NCI-H446 treated with DMSO at 0.1 percent for 48 hours (cell line): ENCODE data around the gene CREB3.

Experiments used
- DNase-seq: peaks from one replicate; lab custom pipeline; 2025; lab: John Stamatoyannopoulos, UW

The CREB3 gene

GRCh38 chr9:35781066-35781465 is 48.6 kb downstream of the CREB3 start:
- DNase-seq: no peak

- no peak for DNase-seq
Measured at GRCh38 chr9:35783418-35783817, 51.0 kb downstream of the CREB3 start.
